ENCODE measurements around the gene TTLL11. TPM values are rescaled to one million over a fixed set of nuclear protein-coding genes. Genes with fewer than 3 reads are reported as not detected.
"Not testable (repeated sequence)": the region's sequence is repeated elsewhere in the genome, so short reads cannot be mapped to it uniquely, and the experiment has no call there.

Gene TTLL11
- total RNA-seq, 1 experiment from 2014 or later = 3.5 TPM

DNA sequence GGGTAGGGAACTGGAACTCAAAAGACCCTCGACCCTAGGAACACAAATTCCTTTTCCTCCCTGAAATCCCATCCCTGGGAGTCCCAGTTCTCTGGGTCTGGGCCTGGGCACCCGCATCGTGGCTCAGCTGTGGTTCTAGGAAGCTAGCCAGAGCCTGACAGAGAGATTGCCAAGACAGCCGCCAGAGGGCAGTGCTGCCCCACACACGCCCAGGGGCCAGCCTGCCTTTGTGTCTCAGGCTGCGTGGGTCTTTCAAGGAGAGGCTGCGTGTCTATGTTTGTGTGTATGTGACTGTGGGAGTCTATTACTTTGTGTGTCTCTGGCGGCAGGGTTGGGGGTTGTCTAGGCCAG, 32.0 kb upstream of the TTLL11 start:
- DNase-seq (ENCODE audit: low read depth) = peak; percentile 88

DNA sequence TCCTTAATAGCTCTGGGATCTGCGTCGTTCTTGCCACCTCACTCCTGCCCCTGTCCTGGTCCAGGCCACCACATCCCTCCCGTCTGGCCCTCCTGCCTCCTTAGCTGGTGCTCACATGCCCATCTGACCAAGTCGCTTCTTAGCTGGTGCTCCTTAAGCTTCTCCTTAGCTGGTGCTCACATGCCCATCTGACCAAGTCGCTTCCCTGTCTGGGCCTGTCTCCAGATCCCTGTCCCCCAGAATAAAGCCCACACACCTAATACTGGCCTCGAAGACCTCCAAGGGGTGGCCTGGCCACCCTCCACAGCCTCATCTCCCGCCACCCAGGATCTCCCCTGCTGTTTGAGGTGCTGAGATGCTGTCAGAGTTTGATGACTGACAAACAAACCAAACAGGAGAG, 31.4 kb upstream of the TTLL11 start:
- DNase-seq (ENCODE audit: low read depth) = no peak

DNA sequence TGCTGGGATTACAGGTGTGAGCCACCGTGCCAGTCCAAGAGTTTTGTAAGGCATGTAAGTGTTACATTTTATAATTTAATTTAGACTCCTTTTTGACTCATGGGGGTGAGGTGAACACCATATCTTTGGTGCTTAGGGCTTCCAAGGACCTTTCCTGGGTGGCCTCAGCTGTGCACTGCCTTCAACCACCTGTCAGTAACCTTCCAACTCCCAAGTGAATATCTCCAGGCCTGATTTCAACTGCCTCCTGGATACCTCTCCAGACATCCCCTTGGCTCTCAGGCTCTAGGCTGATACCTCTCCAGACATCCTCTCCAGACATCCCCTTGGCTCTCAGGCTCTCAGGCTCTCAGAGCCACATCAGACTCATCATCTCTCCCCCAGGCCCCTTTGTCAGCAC, 30.9 kb upstream of the TTLL11 start:
- no peak for DNase-seq (ENCODE audit: low read depth)

DNA sequence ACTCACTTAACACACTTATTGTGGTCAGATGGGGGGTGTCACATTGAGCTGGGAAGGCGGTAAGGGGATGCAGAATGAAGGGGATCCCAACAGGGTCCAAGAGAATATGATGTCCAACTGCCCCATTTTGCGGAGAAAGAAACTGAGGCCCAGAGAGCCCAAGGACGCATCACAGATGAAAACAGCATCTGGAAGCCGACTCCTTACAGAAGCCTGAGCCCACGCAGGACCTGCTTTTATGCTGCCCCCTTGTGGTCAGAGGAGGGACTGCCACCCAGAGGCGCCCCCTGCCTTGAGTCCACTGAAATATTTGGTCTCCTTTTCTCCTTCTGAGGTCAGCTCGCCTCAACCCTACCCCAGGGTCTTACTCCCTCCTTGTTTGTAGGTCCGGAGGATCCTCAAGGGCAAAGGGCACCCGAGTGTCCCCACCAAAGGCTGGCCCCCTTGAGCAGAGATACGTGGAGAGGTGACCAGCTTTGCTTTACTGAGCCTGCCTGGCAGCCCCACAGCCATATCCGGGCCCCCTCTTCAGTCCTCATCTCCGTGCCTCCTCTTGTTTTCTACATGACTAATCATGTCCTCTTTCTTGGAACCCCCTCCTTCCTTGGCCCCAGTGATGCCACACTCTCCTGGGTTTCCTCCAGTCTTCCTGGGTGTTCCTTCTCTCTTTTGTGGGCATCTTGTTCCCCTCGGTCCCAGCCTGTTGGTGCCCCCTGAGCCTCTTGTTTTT, 30.0 kb upstream of the TTLL11 start:
- DNase-seq (ENCODE audit: low read depth) = peak; percentile 82

DNA sequence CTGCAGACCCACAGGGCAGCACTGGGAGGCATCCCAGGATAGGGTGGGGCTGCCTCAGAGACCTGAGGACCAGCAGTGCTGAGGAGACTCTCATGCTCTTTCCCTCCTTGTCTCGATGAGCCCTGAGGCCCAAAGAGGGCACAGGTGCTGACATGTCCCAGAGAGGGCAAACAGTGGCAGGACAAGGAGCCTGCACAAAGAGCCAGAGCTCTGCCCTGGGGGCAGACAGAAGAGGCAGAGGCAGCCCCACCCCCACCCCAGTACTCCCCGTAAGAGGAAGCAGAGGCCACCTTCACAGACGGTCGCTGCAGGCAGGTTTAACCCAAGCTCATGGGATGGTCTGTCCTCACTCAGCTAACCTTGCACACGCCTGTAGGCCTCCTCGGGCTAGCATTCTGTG, 29.4 kb upstream of the TTLL11 start:
- DNase-seq (ENCODE audit: low read depth) = no peak

DNA sequence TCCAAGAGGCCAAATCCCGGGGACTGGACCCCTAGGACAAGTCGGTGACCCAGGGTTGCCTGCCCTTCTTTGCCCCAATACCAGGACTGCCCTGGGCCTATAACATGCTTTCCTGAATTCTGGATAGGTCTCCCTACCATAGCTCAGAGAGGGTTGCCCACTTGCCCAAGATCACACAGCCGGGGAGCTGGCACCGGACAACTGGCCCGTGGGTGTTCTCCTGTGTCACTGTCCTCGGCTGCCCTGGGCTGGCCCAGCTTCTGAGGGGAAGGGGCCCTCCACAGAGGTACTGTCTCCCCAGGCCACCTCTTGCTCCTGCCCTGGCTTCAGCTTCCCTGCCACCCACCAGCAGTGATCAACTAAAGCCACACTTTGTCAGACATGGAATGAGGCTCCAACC, 28.8 kb upstream of the TTLL11 start:
- no peak for DNase-seq (ENCODE audit: low read depth)

DNA sequence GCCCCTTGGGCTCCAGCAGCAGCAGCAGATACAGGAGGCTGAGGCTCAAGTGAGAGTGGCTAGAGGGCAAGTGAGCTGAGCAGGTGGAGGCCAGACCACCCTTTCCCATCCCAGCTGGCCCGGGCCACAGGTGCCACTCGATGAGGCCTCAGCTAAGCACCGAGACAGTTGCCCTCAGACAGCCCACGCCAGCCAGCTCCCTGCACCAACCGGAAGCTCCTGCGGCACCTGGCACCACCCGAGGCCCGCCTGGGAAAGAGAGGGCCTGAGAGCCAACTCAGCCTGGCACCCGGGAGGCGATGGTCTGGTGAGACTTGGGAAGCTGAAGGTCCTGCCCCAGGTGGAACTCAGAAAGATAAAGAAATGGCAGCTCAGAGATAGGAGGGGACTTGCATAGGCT, 28.3 kb upstream of the TTLL11 start:
- no peak for DNase-seq (ENCODE audit: low read depth)

DNA sequence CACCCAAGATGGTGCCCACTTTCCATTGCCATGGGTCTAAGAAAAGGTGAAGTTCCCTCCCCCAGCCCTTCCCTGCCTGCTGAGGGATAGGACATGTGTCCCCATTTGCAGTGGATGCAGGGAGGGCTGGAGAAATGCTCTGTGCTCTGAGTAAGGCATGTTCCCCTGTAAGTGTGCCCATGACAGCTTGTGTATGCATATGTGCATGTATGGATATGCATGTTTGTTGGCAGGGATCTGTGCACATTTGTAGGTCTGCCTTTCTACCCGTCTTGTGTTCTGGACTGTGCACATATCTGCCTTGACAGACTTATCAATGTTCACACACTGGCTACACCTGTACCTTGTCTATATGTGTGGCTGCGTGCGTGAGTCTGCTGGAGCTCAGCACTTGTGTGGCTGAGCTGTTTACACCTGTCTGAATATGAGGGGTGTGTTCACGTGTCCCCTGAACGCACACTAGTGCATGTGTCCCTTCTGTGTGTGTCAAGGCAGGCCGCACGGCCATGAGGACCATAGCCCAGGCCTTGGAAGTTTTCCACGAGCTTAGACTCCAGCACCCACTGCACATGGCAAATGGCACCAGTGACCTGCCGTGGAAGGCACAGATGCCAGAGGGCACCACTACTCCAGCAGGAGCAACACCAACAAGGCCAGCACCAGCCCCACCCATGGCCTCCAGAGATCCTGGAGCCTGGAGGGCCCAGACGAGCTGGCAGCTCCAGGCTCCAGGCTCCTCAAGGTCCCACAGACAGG, 27.4 kb upstream of the TTLL11 start:
- DNase-seq (ENCODE audit: low read depth) = no peak

DNA sequence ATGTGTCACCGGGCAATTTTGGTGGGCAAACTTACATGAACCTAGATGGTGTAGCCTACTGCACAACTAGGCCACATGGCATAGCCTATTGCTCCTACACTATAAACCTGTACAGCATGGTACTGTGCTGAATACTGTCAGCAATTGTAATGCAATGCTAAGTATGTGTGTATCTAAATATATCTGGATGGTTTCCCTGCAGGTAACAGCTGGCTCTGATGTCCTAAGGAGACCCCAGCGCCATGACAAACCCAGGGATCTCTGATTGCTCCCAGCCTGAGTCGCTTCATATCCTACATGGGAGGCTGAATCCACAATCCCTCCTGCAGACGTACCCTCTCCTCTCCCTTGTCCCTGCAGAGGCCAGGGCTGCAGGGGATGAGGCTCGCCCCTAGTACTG, 26.6 kb upstream of the TTLL11 start:
- DNase-seq (ENCODE audit: low read depth) = no peak

DNA sequence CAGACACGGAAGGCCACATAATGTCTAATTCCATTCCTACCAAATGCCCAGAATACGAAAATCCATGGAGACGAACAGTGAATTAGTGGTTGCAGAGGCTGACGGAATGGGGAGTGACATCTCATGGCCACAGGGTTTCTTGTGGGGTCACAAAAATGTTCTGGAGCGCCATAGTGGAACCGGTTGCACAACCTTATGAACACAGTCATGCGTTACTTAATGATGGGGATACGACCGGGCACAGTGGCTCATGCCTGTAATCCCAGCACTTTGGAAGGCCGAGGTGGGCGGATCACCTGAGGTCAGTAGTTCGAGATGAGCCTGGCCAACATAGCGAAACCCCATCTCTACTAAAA, 26.0 kb upstream of the TTLL11 start:
- DNase-seq (ENCODE audit: low read depth) = no peak

DNA sequence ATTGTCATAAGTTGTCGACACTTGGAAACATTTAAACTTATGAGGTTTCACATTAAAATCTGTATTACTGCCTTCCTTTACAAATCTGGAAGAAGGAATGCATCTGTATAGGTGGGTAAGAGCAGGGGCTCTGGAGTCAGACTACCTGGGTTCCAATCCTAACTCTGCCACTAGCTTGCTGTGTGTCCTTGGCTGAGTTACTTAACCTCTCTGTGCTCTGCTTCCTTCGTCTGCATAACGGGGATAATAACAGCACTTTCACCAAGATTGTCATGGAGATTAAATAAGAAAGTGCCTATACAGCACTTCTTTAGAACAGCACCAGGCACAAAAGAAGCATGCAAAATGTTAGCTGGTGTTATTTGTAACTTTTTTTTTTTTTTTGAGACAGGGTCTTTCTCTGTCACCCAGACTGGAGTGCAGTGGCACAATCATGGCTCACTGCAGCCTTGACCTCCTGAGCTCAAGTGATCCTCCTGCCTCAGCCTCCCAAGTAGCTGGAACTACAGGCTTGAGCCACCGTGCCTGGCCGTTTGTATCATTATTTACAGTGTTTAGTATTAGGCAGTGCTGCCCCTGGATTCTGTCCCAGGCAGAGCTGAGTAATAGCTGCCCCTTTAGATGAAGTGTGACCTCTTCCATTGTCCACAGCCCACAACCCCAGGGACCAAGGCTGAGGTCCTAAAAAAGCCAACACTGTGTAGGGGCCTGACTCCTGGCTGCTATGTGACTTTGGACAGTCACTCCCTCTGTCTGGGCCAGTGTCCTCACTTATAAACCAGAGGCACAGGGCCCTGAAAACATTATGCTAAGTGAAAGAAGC, 25.4 kb upstream of the TTLL11 start:
- no peak for DNase-seq (ENCODE audit: low read depth)

DNA sequence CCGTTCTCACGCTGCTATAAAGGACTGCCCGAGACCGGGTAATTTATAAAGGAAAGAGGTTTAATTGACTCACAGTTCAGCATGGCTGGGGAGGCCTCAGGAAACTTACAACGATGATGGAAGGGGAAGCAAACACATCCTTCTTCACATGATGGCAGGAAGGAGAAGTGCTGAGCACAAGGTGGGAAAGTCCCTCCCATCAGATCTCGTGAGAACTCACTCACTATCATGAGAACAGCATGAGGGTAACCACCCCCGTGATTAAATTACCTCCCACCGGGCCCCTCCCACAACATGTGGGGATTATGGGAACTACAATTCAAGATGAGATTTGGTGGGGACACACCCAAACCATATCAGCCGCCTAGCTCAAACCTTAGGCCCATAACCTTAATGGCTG, 24.1 kb upstream of the TTLL11 start:
- not testable (repeated sequence) for DNase-seq (ENCODE audit: low read depth)

DNA sequence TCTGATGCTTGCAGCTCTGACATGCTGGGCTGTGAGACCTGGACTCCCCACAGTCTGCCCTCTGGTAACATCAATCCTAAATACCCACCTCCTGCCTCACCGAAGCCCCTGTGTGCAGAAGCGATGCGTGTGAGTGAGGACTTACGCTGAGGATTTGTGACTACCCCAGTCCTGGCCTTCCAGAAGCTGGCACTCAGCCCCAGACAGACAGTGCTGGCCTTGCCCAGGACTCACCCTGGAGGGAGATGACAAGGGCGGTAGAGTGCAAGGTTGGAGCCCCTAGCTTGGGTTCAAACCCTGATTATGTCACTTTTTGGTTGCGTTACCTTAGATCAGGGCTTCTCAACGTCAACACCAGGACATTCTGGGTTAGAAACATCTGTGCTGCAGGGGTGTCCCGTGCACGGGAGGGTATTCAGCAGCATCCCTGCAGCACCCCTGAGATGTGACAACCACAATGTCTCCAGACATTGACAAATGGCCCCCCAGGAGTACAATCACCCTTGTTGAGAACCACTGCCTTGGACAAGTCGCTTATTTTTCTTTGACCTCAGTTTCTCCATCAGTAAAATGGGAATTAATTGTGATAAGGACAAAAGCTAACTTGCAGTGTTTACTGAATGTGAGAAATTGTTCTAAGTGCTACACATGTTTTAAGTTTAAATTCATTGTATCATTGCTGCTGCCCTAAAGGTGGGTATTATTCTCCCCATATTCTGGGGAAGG, 23.5 kb upstream of the TTLL11 start:
- DNase-seq (ENCODE audit: low read depth) = no peak

DNA sequence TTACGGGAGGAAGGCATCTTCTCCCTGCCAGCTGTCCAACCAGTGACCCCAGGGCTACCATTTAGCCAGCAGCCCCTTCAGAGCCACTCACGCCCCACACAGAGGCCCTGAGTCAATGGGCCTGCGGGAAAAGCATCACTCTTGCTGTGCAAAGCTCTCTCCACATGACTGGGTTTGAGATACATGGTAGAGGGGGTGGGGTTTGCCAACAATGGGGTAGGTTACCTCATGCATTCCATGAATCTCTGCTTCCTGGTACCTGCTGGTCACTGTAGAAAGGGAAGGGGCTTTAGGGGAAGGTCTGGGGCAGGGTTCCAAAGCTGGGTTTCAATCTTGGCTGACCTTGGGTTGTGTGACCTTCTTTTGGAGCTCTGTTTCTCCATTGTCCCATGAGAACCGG, 22.9 kb upstream of the TTLL11 start:
- DNase-seq (ENCODE audit: low read depth) = no peak

DNA sequence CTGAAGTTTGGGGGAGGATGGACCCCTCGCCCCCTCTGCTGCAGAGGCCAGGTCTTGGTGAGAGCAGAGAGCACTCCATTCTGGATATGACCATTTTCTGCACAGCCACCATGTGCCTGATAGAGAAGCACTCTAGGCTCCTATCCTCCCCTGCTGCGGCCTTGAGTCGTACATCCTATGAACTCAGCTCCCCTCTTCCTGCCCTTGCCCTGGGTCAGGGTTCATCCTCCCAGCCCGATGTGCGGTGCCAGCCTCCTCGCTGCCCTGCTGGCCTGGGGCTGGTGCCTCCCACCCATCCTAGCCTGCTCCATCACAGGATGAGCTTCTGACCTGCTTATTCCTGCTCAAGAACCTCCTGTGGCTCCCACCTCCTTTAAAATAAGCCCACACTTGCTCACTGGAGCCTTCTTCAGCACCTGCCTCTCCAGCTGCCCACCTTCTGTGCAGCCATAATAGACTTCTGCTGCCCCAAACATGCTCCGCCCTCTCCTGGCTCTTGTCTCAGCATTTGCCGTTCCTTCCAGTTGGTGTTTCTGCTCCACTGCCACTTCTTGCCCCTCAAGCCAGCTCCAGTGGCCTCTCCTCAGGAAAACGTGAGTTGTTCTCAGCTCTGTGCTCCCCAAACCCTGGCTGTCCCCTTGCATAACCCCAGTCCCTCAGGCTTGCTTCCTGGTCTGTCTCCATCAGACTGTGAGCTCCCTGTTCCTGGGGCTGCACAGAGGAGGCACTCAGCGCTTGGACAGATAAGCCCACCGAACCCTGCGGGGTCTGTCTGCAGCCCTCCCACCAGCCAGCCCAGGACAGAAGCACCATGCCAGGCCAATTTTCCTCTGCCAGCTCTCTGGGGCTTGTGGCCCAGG, 22.3 kb upstream of the TTLL11 start:
- no peak for DNase-seq (ENCODE audit: low read depth)

DNA sequence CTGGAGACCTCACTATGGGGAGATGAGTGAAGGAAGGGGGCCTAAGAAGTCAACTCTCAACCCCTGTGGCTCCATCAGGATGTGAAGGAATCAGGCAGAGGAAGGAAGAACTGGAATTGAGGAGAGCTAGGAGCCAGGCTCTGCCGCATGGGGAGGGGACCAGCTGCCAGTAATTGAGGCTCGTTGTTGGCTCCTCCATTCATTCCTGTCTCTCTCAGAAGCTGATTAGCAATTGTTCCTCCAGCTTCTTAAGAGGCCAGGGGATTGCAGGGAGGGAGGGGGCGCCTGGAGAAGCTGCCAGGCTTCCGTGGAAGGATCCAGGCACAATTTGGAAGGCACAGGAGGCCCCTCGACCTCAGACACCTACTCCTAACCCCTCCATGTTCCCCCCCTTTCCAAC, 20.5 kb upstream of the TTLL11 start:
- DNase-seq (ENCODE audit: low read depth) = no peak

DNA sequence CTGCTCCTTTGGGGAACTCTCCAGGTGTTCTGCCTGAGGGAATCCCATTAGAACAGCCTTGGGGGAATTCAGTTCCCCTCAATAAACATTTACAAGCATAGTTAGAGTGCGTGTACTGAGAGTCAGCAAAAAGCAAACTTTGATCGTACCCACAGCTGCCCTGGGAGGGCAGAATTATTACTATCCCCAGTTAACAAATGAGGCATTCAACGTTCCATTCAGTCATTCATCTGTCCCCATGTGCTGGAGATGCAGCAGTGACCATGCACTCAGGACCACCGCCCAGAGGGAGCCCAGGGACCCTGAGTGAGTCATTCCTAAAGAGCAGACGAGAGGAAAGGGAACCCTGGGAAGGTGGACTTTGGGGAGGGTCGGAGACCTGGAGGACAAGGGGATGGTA, 19.1 kb upstream of the TTLL11 start:
- no peak for DNase-seq (ENCODE audit: low read depth)

DNA sequence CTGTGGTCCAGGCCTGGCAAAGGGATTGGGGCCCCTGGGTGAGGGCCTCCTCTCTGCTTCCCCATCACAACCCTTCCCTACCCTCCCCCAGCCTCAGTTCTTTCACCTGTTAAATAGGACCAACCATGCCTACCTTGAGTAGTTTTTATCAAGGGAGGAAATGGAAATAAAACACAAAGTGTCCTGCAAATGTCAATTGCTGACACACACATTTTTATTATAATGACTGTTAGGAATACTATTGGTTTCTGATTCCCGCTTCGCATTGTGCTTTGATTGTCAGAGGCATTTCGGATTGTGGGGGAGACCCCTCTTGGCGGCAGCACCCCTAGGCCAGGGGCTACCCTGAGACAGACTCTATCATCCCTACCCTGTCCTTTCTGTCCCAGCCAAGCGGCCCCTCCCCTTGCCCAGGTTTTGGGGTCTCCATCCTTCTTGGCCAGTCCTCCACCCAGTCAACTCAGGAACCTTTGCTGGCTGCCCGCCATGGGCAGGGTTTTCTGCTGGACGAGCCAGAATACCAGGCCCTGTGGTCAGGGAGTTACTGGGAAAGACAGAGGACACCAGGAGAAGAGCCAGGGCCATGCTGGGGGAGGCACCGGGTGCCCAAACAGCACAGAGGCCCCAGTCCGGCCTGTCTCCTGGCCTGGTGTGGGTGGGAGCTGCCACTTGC, 18.4 kb upstream of the TTLL11 start:
- no peak for DNase-seq (ENCODE audit: low read depth)

DNA sequence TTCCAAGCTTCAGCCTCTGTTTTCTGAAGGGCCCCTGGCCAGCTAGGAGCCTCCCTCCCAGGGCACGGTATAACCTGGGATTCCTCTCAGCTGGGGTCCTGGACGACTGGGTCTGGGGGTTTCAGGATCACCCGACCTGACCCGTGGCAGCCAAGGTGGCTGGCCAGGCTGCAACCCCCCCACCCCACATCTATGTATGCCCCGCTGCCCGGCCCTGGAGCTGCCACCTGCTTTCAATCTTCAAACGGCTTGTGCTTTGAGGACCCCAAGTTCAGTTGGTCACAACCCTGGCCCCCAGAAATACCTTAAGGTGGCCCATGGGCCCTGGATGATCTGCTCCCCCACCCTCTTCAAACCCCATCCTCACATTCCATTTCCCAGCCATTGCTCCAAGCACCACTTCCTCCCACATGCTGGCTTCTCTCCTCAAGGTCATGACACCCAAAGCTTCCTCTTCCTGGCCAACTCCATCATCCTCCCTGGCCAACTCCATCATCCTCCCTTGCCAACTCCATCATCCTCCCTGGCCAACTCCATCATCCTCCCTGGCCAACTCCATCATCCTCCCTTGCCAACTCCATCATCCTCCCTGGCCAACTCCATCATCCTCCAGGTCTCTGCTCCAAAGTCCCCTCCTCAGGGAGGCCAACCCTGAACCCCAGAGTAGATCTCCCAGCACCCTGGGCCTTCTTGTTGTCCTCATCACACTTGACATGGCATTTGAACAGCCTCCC, 17.2 kb upstream of the TTLL11 start:
- no peak for DNase-seq (ENCODE audit: low read depth)
